ENCODE measurements around the gene EIF3M.
"Not testable (repeated sequence)": the region's sequence is repeated elsewhere in the genome, so short reads cannot be mapped to it uniquely, and the experiment has no call there.

The EIF3M gene

GRCh38 chr11:32602657-32603415 is 19.2 kb downstream of the EIF3M start:
- H2AK5ac ChIP-seq (ENCODE audit: low read length): no peak overlapping the region
- no peak overlapping the region for H3K9ac ChIP-seq (ENCODE audit: low read length)
- no peak overlapping the region for H3K18ac ChIP-seq (ENCODE audit: low read length)
- H3K79me2 ChIP-seq (ENCODE audit: control insufficient read depth, insufficient read depth, low read length, poor library complexity): no peaks in the 10 kb centered on the region
- no peaks in the 10 kb centered on the region for H3K4me1 ChIP-seq (ENCODE audit: control insufficient read depth in 1 of 2, insufficient read depth in 2 of 2, low read length in 2 of 2)
- H4K8ac ChIP-seq (ENCODE audit: low read depth, low read length): no peak overlapping the region
- no peak overlapping the region for H2AFZ ChIP-seq (ENCODE audit: insufficient read depth, low read length, poor library complexity)
- no peak for DNase-seq
- peaks cover 5 to 6% of the 10 kb centered on the region in 2 experiments for H3K36me3 ChIP-seq (ENCODE audit: control insufficient read depth in 1 of 2, insufficient read depth in 2 of 2, low read length in 2 of 2)
- H3K9me3 ChIP-seq (ENCODE audit: insufficient read depth, low read depth, low read length): no peaks in the 10 kb centered on the region
- H2BK5ac ChIP-seq (ENCODE audit: low read depth, low read length, poor library complexity): no peak overlapping the region
- H3K4me3 ChIP-seq (ENCODE audit: low read depth, low read length): no peak overlapping the region
- no peak overlapping the region for H3K4me2 ChIP-seq (ENCODE audit: low read length)
- WGBS (ENCODE audit: extremely low coverage, insufficient coverage, insufficient read length): no CpG with 5 or more reads among the region's 4 CpGs
- H4K12ac ChIP-seq (ENCODE audit: low read depth, low read length): no peak overlapping the region
- H3K4ac ChIP-seq (ENCODE audit: low read depth, low read length): no peak overlapping the region
- H2BK12ac ChIP-seq (ENCODE audit: low read length): no peak overlapping the region
- H3K27me3 ChIP-seq (ENCODE audit: insufficient read depth, low read length): no peaks in the 10 kb centered on the region
- H4K91ac ChIP-seq (ENCODE audit: low read depth, low read length): no peak overlapping the region
- H3K27ac ChIP-seq (ENCODE audit: low read depth, low read length): no peak overlapping the region
- H2BK120ac ChIP-seq (ENCODE audit: insufficient read depth, low read length, poor library complexity): no peak overlapping the region
- no peaks in the 10 kb centered on the region for H3K79me1 ChIP-seq (ENCODE audit: low read length)
- H3K23ac ChIP-seq (ENCODE audit: low read length): no peak overlapping the region
- H3K14ac ChIP-seq (ENCODE audit: low read length): no peak overlapping the region

- DNase-seq: no peak
- Histone ChIP-seq H3K79me2 (ENCODE audit: control insufficient read depth, insufficient read depth, low read length, poor library complexity) (no peaks in the 10 kb centered on the region), H3K4me1 (ENCODE audit: control insufficient read depth in 1 of 2, insufficient read depth in 2 of 2, low read length in 2 of 2) (no peaks in the 10 kb centered on the region), H4K91ac (ENCODE audit: low read depth, low read length) (no peak overlapping the region), H3K27ac (ENCODE audit: low read depth, low read length) (no peak overlapping the region), H3K9ac (ENCODE audit: low read length) (no peak overlapping the region), H3K79me1 (ENCODE audit: low read length) (no peaks in the 10 kb centered on the region), H3K14ac (ENCODE audit: low read length) (no peak overlapping the region), H3K36me3 (ENCODE audit: control insufficient read depth in 1 of 2, insufficient read depth in 2 of 2, low read length in 2 of 2) (peaks cover 6 to 9% of the 10 kb centered on the region in 2 experiments), H4K12ac (ENCODE audit: low read depth, low read length) (no peak overlapping the region), H2BK5ac (ENCODE audit: low read depth, low read length, poor library complexity) (no peak overlapping the region), H2AFZ (ENCODE audit: insufficient read depth, low read length, poor library complexity) (no peak overlapping the region), H3K23ac (ENCODE audit: low read length) (no peak overlapping the region), H2BK12ac (ENCODE audit: low read length) (no peak overlapping the region), H3K4ac (ENCODE audit: low read depth, low read length) (no peak overlapping the region), H3K18ac (ENCODE audit: low read length) (no peak overlapping the region), H2BK120ac (ENCODE audit: insufficient read depth, low read length, poor library complexity) (no peak overlapping the region), H3K4me2 (ENCODE audit: low read length) (no peak overlapping the region), H2AK5ac (ENCODE audit: low read length) (no peak overlapping the region), H3K9me3 (ENCODE audit: insufficient read depth, low read depth, low read length) (peaks cover 6% of the 10 kb centered on the region), H3K27me3 (ENCODE audit: insufficient read depth, low read length) (no peaks in the 10 kb centered on the region), H4K8ac (ENCODE audit: low read depth, low read length) (no peak overlapping the region), H3K4me3 (ENCODE audit: low read depth, low read length) (no peak overlapping the region)
These were observed 22.6 kb downstream of the EIF3M start for GRCh38 chr11:32606220-32606619.

- DNase-seq; H4K91ac ChIP-seq (ENCODE audit: low read depth, low read length); H3K27me3 ChIP-seq (ENCODE audit: insufficient read depth, low read length); H3K18ac ChIP-seq (ENCODE audit: low read length); H2AFZ ChIP-seq (ENCODE audit: insufficient read depth, low read length, poor library complexity); H2AK5ac ChIP-seq (ENCODE audit: low read length); H4K12ac ChIP-seq (ENCODE audit: low read depth, low read length); H2BK12ac ChIP-seq (ENCODE audit: low read length); H3K9ac ChIP-seq (ENCODE audit: low read length); H3K36me3 ChIP-seq (ENCODE audit: control insufficient read depth in 1 of 2, insufficient read depth in 2 of 2, low read length in 2 of 2); H3K14ac ChIP-seq (ENCODE audit: low read length); H3K23ac ChIP-seq (ENCODE audit: low read length); H3K9me3 ChIP-seq (ENCODE audit: insufficient read depth, low read depth, low read length); H3K27ac ChIP-seq (ENCODE audit: low read depth, low read length); H2BK120ac ChIP-seq (ENCODE audit: insufficient read depth, low read length, poor library complexity); H3K79me2 ChIP-seq (ENCODE audit: control insufficient read depth, insufficient read depth, low read length, poor library complexity); H3K4ac ChIP-seq (ENCODE audit: low read depth, low read length); H4K8ac ChIP-seq (ENCODE audit: low read depth, low read length); H3K4me3 ChIP-seq (ENCODE audit: low read depth, low read length); H3K4me1 ChIP-seq (ENCODE audit: control insufficient read depth in 1 of 2, insufficient read depth in 2 of 2, low read length in 2 of 2); H3K4me2 ChIP-seq (ENCODE audit: low read length); H3K79me1 ChIP-seq (ENCODE audit: low read length); H2BK5ac ChIP-seq (ENCODE audit: low read depth, low read length, poor library complexity): not testable (repeated sequence)
- WGBS (ENCODE audit: extremely low coverage, insufficient coverage, insufficient read length): no CpG with 5 or more reads among the region's 4 CpGs
These were observed 25.2 kb downstream of the EIF3M start for GRCh38 chr11:32608826-32609225.

GRCh38 chr11:32610797-32611352 is 27.2 kb downstream of the EIF3M start:
- Histone ChIP-seq H3K4me1 (ENCODE audit: control insufficient read depth in 1 of 2, insufficient read depth in 2 of 2, low read length in 2 of 2) (no peaks in the 10 kb centered on the region), H2BK120ac (ENCODE audit: insufficient read depth, low read length, poor library complexity) (no peak overlapping the region), H3K14ac (ENCODE audit: low read length) (no peak overlapping the region), H4K91ac (ENCODE audit: low read depth, low read length) (no peak overlapping the region), H3K9ac (ENCODE audit: low read length) (no peak overlapping the region), H2AFZ (ENCODE audit: insufficient read depth, low read length, poor library complexity) (no peak overlapping the region), H2BK12ac (ENCODE audit: low read length) (no peak overlapping the region), H3K4me2 (ENCODE audit: low read length) (no peak overlapping the region), H3K36me3 (ENCODE audit: control insufficient read depth in 1 of 2, insufficient read depth in 2 of 2, low read length in 2 of 2) (peaks cover 0 to 4% of the 10 kb centered on the region in 2 experiments), H3K18ac (ENCODE audit: low read length) (no peak overlapping the region), H3K79me1 (ENCODE audit: low read length) (no peaks in the 10 kb centered on the region), H3K27ac (ENCODE audit: low read depth, low read length) (no peak overlapping the region), H3K79me2 (ENCODE audit: control insufficient read depth, insufficient read depth, low read length, poor library complexity) (no peaks in the 10 kb centered on the region), H3K4me3 (ENCODE audit: low read depth, low read length) (no peak overlapping the region), H2BK5ac (ENCODE audit: low read depth, low read length, poor library complexity) (no peak overlapping the region), H3K9me3 (ENCODE audit: insufficient read depth, low read depth, low read length) (peaks cover 6% of the 10 kb centered on the region), H3K23ac (ENCODE audit: low read length) (no peak overlapping the region), H3K4ac (ENCODE audit: low read depth, low read length) (no peak overlapping the region), H4K8ac (ENCODE audit: low read depth, low read length) (no peak overlapping the region), H4K12ac (ENCODE audit: low read depth, low read length) (no peak overlapping the region), H3K27me3 (ENCODE audit: insufficient read depth, low read length) (no peaks in the 10 kb centered on the region), H2AK5ac (ENCODE audit: low read length) (no peak overlapping the region)
- no peak for DNase-seq
- no CpG with 5 or more reads among the region's 3 CpGs for WGBS (ENCODE audit: extremely low coverage, insufficient coverage, insufficient read length)

Data from trophoblast cell (in vitro differentiated cells and primary cell).